HS-27A (cell line): ENCODE measurements around the gene LRRK1.

Experiments used
- DNase-seq: peaks from one replicate; pipeline ENCODE4 v3.0.0-alpha.2; 2012; ENCODE audit warnings: low read depth, missing footprints

The LRRK1 gene

DNA sequence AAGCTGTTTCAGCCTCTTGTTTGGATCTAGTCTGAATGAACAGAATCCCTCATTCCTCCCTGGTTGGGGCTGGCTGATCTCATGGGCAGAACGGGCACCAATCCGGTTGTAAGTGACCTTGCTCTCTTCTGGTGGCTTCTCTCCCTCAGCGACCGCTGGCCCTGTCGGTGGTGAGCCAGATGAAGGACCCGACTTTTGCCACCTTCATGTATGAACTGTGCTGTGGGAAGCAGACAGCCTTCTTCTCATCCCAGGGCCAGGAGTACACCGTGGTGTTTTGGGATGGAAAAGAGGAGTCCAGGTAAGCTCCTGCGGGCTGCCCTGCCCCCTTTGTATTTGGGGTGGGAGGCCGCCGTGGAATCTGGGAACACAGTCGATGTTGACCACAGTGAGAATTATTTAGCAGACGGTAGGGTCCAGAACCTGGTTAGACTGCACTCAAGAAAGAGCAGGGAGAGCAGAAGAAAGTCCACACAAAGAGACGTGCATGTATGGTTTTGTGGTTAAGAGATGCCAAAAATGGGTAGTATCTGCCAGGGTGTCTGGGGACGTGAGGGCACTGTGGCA, 138.8 kb downstream of the LRRK1 start:
- no peak for DNase-seq

DNA sequence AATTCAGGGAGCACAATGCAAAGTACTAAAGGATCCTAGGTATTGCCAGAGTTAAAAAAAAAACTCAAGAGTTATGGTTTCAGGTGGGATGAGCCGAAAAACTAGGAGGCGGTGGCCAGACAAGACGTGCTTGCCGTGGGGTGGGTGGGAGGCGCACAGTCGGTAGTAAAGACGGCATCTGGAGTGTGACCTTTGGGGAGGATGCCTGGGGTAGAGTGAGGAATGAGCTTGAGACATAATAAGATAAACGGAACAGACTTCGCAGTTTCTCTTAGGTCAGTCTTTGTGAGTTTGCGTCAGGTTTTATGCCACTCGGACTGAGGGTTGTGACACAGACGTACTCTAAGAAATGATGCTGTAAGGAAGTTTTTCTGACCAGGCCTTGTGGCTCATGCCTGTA, 139.6 kb downstream of the LRRK1 start:
- no peak for DNase-seq

DNA sequence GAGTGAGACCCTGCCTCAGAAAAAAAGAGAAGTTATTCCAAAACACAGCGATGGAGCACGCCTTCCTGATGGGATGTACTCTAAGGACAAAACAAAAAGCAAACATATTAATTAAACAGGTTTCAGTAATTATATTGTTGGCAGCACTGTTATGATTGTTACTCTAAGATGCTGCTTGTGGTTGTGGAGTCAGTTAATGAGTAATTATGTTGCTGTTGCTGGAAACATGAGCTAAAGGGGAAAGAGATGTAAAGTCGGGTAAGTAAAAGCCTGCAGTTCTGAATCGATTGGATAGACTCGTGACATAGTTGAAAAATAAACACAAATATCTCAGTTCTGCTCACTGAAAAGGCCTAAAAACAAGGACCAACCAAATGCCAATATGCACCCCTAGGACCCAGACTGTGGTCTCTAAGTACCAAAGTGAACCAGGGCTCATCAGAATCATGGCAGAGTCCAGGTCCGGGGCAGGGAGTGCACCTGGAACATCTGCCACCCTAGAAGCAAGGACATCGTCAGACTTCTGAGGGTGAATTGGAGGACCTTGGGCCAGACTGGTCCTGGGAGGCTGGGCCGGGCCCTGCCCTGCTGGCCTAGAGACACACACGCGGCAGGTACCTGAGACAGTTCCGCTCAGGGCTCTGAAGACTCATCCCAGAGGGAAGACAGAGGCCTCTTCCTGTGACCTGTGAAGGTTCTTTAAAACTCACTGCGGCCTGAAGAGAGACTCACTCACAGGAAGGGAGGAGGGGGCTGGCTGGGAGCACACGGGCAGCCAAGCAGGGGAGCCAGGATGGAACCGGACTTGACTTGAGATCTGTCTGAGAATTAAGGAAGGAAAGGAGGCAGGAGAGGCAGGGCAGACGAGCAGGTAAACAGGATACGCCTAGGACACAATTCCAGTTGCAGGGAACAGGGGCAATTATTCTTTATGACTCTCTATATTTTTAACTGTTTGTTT, 140.5 kb downstream of the LRRK1 start:
- DNase-seq = no peak

DNA sequence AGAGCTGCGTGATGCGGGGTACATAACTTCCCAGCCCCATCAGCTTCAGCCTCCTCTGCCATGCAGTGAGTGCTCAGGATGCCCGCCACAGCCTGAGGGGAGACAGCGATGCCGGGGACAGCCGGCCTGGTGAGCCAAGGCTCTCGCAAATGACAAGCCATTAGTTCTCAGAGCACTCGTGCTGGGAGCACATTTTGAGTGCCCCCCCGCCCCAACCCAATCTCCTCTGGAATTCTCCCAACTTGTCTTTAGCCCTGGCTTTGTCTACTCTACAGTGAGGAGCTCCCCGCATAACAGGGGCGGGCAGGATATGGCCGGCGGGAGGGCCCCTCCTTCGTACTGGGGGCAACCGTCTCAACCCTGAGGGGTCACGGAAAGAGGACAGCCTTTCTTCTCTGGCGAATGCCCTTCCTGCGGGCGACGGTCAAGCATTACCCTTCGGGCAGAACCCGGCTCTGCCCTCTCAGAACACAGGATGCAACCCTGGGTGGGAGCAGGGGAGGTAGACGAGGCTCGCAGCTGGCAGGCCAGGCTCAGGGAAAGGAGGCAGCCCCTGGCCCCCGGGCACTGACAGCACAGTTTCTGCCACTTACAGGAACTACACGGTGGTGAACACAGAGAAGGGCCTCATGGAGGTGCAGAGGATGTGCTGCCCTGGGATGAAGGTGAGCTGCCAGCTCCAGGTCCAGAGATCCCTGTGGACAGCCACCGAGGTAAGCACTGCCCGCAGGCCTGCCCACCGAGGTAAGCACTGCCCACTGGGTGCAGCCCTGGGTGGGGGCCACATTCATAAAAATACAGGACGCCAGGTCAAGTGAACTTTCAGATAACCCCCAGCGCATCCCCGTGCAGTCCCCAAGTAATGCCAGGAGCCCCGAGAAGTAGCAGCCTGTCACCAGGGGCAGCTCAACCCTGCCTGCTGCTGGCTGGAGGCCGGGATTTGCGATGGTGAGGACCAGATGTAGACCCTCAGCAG, 141.7 kb downstream of the LRRK1 start:
- DNase-seq = no peak

DNA sequence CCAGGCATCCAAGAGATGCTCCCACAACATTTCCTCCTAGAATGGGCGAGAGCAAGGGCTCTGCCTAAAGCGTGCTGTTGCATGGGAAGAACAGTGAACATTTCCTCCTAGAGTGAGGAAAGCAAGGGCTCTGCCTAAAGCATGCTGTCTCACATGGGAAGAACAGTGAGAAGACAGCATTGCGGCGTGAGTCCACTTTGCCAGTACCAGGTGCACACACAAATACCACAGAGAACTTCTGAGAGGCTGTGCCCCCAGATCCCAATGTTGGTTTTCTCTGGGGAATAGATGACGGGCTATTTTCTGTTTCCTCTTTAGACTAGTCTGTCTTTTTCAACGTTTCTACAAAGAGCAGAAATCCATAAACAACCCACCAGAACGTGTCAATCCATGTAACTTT, 142.9 kb downstream of the LRRK1 start:
- no peak for DNase-seq

DNA sequence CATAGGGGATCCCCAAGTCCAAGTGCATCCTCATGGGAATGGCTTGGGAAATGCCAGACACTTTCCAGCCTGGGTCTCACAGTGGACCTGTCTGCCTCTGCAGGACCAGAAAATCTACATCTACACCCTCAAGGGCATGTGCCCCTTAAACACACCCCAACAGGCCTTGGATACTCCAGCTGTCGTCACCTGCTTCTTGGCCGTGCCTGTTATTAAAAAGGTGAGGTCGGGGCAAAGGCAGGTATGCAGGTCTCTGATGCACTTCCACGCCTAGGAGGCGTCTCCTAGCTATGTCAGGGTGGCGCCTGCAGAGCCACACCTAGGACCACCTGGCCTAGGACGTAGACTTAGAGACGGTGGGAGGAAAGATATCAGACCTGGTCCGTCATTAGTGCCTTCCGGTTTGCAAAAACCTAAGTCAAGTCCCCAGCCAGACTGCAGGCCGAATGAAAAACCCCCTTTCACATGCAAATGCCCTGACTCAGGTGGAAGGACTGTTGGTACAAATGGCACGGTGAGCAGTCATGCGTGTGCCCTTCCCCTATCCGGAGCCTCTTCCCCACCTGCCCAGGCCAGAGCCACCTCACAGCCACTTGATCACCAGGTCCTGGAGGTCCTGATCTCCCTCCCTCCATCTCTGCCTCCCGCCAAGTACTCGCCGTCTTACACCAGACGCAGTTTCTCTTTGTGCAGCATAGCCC, 143.5 kb downstream of the LRRK1 start:
- DNase-seq = no peak

DNA sequence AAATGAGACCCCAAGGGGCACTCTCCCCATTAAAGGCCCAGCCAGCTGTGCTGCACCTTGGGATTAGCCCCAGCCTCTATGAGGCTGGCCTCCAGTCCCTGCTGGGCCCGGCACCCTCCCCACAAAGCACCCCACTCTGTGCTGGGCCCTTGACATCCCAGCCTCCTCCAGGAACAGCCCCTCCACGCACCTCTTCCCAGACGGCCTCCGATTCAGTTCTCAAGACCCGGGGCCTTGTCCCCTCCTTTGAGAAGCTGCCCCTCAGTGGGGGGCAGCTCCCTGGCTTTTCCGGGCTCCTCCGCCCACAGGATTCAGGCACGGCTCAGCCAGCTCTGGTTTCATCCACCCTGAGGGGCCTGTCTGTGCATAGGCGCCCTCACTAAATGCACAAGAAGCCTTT, 144.1 kb downstream of the LRRK1 start:
- DNase-seq = no peak

DNA sequence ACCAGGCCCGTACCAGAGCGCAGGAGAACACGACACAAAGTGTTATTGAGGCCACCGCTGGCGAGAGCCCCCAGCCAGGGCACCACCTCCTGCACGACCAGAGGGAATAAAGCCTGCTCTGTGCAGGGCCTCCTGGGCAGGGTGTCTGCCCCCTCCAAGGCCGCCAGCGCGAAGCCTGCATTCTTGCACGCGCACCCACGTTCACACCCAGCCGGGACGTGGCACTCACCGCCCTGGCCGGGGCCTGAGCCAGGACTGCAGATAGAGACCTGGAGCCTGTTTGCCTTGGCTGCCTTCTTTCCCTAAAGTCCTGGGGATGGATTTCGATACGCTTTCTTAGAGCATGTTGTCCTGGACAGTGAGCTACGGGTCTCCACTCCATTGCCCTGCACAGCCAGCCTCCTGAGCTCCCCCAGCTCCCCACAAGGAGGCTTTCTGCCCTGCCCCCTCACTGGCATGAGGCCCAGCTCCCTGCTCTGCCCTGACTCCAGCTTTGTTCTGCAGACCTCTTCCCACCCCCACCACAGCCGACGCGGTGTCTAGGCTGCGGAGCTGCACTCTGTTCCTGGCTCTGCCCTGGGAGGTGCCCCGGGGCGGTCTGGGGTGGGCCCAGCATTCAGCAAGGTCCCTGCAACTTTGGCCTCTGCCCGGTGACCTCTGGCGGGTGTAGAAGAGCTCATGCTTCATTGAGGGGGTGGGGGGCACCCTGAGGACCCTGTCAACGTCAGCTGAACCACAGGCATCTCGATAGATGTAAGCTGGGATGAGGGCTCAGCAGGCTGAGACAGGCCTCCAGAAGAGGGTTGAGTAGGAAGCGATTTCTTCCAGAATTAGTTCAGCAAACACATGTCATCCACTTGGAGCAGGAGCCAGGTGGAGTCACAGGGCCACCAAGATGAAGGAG, 145.0 kb downstream of the LRRK1 start:
- DNase-seq = no peak

DNA sequence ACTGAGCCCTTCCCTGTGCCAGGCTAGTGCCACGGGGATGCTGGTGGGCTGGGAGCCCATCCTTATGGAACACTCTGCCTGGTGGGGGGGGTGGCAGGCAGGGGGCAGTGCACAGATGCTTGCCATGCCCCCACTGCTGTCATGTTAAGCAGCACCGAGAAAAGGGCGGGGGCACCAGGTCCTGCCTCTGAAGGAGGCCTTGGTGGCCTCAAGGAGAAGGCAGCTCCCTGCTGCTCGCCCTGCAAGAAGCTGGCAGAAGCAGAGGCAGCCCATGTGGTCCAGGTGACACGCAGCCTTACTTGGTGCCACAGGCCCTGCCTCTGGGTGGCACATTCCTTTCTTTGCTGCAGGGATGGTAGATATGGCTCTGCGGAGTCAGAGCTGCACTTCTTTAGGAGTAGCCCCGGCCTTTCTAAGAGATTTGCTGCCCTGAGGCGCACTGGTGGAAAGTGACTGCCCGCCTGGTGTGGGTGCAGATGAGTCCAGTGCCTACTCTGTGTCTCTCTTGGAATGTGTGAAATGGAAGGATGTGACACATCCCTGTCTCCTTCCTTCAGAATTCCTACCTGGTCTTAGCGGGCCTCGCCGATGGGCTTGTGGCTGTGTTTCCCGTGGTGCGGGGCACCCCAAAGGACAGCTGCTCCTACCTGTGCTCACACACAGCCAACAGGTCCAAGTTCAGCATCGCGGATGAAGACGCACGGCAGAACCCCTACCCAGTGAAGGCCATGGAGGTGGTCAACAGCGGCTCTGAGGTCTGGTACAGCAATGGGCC, 145.8 kb downstream of the LRRK1 start:
- DNase-seq = no peak

DNA sequence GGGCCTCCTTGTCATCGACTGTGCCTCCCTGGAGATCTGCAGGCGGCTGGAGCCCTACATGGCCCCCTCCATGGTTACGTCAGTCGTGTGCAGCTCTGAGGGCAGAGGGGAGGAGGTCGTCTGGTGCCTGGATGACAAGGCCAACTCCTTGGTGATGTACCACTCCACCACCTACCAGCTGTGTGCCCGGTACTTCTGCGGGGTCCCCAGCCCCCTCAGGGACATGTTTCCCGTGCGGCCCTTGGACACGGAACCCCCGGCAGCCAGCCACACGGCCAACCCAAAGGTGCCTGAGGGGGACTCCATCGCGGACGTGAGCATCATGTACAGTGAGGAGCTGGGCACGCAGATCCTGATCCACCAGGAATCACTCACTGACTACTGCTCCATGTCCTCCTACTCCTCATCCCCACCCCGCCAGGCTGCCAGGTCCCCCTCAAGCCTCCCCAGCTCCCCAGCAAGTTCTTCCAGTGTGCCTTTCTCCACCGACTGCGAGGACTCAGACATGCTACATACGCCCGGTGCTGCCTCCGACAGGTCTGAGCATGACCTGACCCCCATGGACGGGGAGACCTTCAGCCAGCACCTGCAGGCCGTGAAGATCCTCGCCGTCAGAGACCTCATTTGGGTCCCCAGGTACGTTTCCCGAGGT, 146.5 kb downstream of the LRRK1 start:
- DNase-seq = no peak

DNA sequence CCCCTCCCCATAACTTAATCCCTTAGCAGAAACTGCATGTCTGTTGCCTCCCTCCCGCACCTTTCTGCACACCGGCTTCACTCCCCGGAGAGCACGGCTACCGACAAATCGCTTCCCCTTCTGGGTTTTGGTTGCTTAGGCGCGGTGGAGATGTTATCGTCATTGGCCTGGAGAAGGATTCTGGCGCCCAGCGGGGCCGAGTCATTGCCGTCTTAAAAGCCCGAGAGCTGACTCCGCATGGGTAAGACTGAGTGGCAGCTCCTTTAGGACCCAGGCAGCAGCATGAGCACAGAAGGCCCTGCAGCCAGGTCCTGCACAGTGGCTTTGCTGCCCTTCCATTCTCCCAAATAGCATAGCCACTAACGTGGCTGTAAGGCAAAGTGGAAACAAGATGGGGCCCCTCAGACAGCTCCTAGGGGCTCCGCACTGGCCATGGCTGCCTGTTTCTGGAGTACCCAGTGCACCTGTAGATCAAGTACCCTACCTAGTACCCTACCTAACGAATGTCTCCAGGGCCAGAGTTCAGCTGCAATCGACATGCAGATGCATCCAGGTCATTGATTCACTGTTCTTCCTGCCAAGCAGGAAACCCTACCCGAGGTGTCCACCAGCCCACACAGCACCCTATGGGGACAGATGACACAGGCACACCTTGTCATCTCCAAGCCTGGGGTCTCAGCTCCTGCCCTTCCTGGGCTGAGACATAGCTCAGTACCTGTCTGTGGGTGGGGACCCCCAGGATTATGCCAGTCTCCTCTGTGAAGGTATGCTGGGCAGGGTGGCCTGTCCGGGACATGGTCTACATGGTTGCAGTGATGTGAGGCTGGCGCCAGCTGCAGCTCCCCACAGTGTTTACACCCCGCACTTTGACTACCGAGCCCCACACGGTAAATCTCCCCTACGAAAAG, 147.6 kb downstream of the LRRK1 start:
- no peak for DNase-seq

DNA sequence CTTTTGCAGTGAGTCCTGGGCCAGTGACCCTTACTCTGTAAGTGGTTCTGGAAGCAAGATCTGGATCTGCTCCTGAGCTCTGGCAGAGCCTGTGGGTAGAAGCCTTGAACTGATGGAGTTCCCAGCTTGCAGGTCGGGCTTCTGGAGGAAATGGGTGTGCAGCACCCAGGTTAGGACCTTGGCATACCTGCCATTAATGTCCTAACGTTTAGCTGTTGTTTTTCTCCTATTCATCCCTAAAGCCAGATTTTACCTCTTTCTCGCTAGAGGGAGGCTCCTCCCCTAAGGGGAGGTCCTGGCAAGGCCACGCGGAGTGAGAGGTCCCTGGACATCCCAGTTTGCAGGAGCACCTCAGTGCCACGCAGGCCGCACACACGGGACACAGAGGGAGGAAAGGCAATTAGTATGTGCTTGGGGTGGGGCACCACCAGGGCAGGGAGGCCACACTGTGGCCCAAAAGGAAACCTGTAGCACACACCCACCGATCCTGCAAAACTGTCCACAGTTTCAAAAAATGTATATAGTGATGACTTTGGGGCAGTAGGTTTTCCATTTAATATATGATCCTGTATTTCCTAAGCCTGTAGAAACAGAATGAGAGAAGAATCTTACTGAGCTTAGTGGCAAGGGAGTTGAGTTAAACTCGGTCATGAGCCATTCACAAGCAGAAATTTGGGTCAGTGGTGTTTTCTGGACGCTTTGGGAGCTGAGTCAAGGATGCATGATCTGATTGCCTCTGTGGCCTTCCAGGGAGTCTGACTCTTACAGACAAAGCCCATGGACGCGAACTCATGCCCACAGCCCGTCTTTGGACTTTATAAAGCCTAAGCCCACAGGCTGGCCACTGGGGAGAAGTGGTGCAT, 148.7 kb downstream of the LRRK1 start:
- no peak for DNase-seq

DNA sequence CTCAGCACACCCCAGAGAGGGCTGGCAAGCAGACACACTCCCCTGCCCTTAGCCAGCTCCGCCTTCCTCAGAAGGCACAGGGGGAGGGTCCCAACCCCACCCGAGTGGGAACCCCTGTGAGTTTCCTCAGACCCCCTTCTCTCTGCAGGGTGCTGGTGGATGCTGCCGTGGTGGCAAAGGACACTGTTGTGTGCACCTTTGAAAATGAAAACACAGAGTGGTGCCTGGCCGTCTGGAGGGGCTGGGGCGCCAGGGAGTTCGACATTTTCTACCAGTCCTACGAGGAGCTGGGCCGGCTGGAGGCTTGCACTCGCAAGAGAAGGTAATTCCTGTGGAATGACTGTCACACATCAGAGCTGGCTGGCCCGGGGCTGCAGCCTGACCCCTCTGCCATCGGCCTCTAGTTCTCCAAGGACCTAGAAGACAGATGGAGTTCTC, 149.4 kb downstream of the LRRK1 start:
- DNase-seq = no peak

DNA sequence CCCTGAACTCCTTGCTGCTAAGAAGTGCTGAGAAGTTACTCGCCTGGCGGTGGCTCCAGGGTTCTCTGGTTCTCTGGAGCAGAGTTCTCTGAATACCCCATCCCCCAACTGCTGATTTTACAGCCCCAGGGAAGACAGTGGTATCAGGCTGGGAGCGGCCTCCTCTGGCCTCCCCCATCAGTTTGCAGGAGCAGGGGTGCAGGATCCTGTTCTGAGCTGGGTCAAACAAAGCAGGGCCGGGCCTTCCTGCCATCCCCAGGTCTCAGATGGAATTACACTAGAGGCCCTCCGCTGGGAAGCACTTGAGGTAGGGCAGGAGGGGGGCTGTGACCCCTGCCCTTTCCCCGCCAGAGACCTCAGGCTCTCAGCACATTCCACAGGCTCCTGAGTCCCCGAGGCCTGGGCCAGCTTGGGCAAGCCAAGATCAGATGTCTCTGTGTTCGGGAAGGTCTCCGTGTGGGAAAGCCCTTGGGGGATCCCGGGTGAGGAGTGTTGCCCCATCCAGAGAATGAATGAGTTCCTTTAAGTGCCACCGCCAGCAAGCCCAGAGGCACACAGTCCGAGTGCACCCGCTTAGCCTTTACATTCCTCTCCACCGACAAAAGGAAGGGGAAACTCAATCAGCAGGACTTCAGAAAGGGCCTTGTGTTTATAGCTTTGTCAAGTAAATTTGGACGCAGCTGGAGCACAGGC, 149.9 kb downstream of the LRRK1 start:
- DNase-seq = no peak

DNA sequence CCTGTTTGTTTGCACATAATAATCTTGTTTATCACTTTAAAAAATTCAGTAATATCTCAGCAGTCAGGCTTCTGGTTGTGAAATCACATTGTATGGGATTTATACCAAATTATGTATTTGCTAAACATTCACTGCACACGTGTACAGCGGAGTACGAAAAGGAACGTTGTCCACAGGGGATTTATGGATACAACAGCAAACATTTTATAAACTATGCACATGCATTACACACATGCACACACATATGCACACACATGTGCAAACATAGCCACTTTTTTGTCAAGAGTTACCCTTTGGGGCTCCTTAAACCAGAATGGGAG, 150.5 kb downstream of the LRRK1 start:
- DNase-seq = no peak

DNA sequence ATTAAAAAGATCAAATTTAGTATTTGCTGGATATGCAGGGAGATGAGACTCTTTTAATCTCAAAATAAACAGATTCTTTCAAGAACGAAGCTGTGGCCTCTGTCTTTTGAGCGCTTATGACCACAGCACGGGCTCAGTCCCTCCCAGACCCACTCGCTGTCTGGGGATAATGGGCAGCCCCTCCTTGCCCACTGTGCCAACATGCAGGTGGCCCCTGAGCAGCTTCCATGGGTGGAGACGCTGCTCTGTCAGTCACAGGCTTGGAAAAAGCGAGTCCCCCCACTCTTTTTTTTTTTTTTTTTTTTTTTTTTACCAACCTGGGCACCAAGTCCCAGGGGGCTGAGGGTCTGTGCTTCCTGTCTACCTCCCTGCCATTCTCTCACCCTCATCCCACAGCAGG, 150.9 kb downstream of the LRRK1 start:
- no peak for DNase-seq
